HCT116 (cell line): ENCODE results near the gene TMEM165. TPM values are rescaled to one million over a fixed set of nuclear protein-coding genes. Genes with fewer than 3 reads are reported as not detected.

Source experiments
- ATAC-seq: fragments of 200-7000 bp; cut with Tn5 transposase; 2 replicates; pipeline ENCODE4 v1.9.1; 2020; ENCODE audit warnings: mild to moderate bottlenecking, moderate library complexity
- BruUV-seq: library from RNA; stranded (reverse); fragments of 400-500 nt; replicated peaks from 2 replicates; lab custom pipeline; 2021; lab: Mats Ljungman, UMichigan
- CTCF ChIA-PET: fragments of 300-600 bp; sonication (Branson Sonifier 250); formaldehyde crosslinking; loops from one replicate; lab custom pipeline; 2021; ENCODE audit warnings: antibody characterized with exemption; lab: Charles Lee
- POLR2A ChIA-PET: fragments of 300-600, 350-600 bp; sonication (Branson Sonifier 250); formaldehyde crosslinking; loops from one replicate; lab custom pipeline; 2021; ENCODE audit warnings: antibody characterized with exemption; lab: Charles Lee
- RAD21 ChIA-PET, 2 experiments: fragments of 300-600 bp; sonication (Branson Sonifier 250); formaldehyde crosslinking; loops; one replicate each; lab custom pipeline; 2023; ENCODE audit warnings: low total read pairs in 2 of 2; ENCODE audit not compliant: uncharacterized antibody in 2 of 2, unreplicated experiment in 2 of 2, low non-redundant PET in 1 of 2; lab: Charles Lee
- DNase-seq: peaks from one replicate; pipeline ENCODE4 v3.0.0-alpha.2; 2010; ENCODE audit warnings: low read depth, low spot score
- H2AFZ ChIP-seq: fragments of 200-600 bp; shearing (Covaris generic), sonication (generic); 2 replicates; pipeline ENCODE4 v1.6.1; 2017; ENCODE audit warnings: low read depth, mixed run types, mixed read lengths, antibody characterized with exemption, low read length; ENCODE audit not compliant: poor library complexity, severe bottlenecking
- H3K27ac ChIP-seq: 2 replicates; pipeline ENCODE4 v1.5.1; 2012; ENCODE audit warnings: low read depth, low read length
- H3K27me3 ChIP-seq: fragments of 200-600 bp; sonication (generic); 2 replicates; pipeline ENCODE4 v1.6.1; 2016; ENCODE audit warnings: mixed run types, low read length, mixed read lengths; ENCODE audit not compliant: insufficient read depth
- H3K36me3 ChIP-seq, 2 experiments: fragments of 200-500 bp in 1 of 2; fragments of 200-600 bp in 1 of 2; sonication (Bioruptor generic) in 1 of 2; sonication (generic) in 1 of 2; 2 replicates each; pipeline versions ENCODE4 v1.5.1 to v1.6.1; 2014 to 2016; ENCODE audit warnings: low read length in 2 of 2, inconsistent platforms in 1 of 2, mixed read lengths in 1 of 2, mixed run types in 1 of 2; ENCODE audit not compliant: insufficient read depth in 2 of 2, control insufficient read depth in 1 of 2
- H3K4me1 ChIP-seq, 2 experiments: fragments of 200-600 bp in 1 of 2; sonication (generic) in 1 of 2; 2 replicates each; pipeline versions ENCODE4 v1.5.1 to v1.6.1; 2012 to 2017; ENCODE audit warnings: low read length in 2 of 2, inconsistent platforms in 1 of 2, mild to moderate bottlenecking in 1 of 2, mixed read lengths in 1 of 2, mixed run types in 1 of 2, moderate library complexity in 1 of 2; ENCODE audit not compliant: insufficient read depth in 2 of 2, control insufficient read depth in 1 of 2
- H3K4me2 ChIP-seq: fragments of 200-600 bp; sonication (generic); 2 replicates; pipeline ENCODE4 v1.6.1; 2017; ENCODE audit warnings: mixed run types, low read length, mixed read lengths
- H3K4me3 ChIP-seq, 2 experiments: fragments of 200-600 bp in 1 of 2; sonication (generic) in 1 of 2; replicated peaks in 1 of 2; 2 replicates each; pipeline ENCODE4 v1.5.1; 2011 to 2016; ENCODE audit warnings: low read length in 2 of 2, control low read depth in 1 of 2, low read depth in 1 of 2, mild to moderate bottlenecking in 1 of 2, mixed read lengths in 1 of 2, mixed run types in 1 of 2
- H3K79me2 ChIP-seq: fragments of 200-600 bp; sonication (generic); 2 replicates; pipeline ENCODE4 v1.6.1; 2017; ENCODE audit warnings: mild to moderate bottlenecking, mixed run types, low read length, moderate library complexity, mixed read lengths; ENCODE audit not compliant: insufficient read depth
- H3K9ac ChIP-seq: fragments of 200-600 bp; sonication (generic); 2 replicates; pipeline ENCODE4 v1.6.1; 2016; ENCODE audit warnings: low read length, mixed read lengths
- H3K9me2 ChIP-seq: fragments of 200-600 bp; sonication (generic), shearing (Covaris generic); 2 replicates; pipeline ENCODE4 v1.6.1; 2017; ENCODE audit warnings: mixed run types, mild to moderate bottlenecking, moderate library complexity; ENCODE audit not compliant: insufficient read depth
- H3K9me3 ChIP-seq, 2 experiments: fragments of 200-500 bp in 1 of 2; fragments of 200-600 bp in 1 of 2; sonication (Bioruptor generic) in 1 of 2; sonication (generic) in 1 of 2; 2 replicates each; pipeline ENCODE4 v1.6.1; 2014 to 2017; ENCODE audit warnings: low read length in 2 of 2, mixed read lengths in 2 of 2, inconsistent platforms in 1 of 2, low read depth in 1 of 2, mild to moderate bottlenecking in 1 of 2, mixed run types in 1 of 2, moderate library complexity in 1 of 2; ENCODE audit not compliant: control insufficient read depth in 1 of 2, insufficient read depth in 1 of 2
- H4K20me1 ChIP-seq: fragments of 200-600 bp; sonication (generic), shearing (Covaris generic); 2 replicates; pipeline ENCODE4 v1.6.1; 2017; ENCODE audit warnings: mixed run types, mild to moderate bottlenecking, moderate library complexity; ENCODE audit not compliant: insufficient read depth
- CTCF ChIP-seq, 3 experiments: fragments of 200-600 bp in 1 of 3; sonication (generic) in 1 of 3; IDR thresholded peaks in 2 of 3; conservative IDR thresholded peaks in 1 of 3; 2 replicates each; pipeline ENCODE4 v1.5.1; 2012 to 2017; ENCODE audit warnings: low read depth in 2 of 3, low read length in 2 of 3, antibody characterized with exemption in 1 of 3, borderline replicate concordance in 1 of 3, control low read depth in 1 of 3, mild to moderate bottlenecking in 1 of 3, mixed read lengths in 1 of 3, mixed run types in 1 of 3, moderate library complexity in 1 of 3; ENCODE audit not compliant: insufficient read depth in 1 of 3
- EGR1 ChIP-seq: IDR thresholded peaks from 2 replicates; pipeline ENCODE4 v1.6.1; 2012; ENCODE audit warnings: low read depth
- EZH2 ChIP-seq: fragments of 200-600 bp; sonication (generic); IDR thresholded peaks from 2 replicates; pipeline ENCODE4 v1.6.1; 2017; ENCODE audit warnings: antibody characterized with exemption, mixed run types
- FOSL1 ChIP-seq: IDR thresholded peaks from 2 replicates; pipeline ENCODE4 v1.6.1; 2012; ENCODE audit warnings: low read depth
- JUND ChIP-seq: IDR thresholded peaks from 2 replicates; pipeline ENCODE4 v1.6.1; 2012
- MAX ChIP-seq: IDR thresholded peaks from 2 replicates; pipeline ENCODE4 v1.6.1; 2012
- POLR2A ChIP-seq: IDR thresholded peaks from 2 replicates; pipeline ENCODE4 v1.7.0; 2011; ENCODE audit warnings: borderline replicate concordance; ENCODE audit not compliant: insufficient read depth, insufficient read length; ENCODE audit errors: extremely low read depth
- RAD21 ChIP-seq: IDR thresholded peaks from 2 replicates; pipeline ENCODE4 v1.6.1; 2012; ENCODE audit warnings: low read depth, mild to moderate bottlenecking
- SP1 ChIP-seq: IDR thresholded peaks from 2 replicates; pipeline ENCODE4 v1.6.1; 2012; ENCODE audit warnings: low read depth
- SRF ChIP-seq: IDR thresholded peaks from 2 replicates; pipeline ENCODE4 v1.6.1; 2012; ENCODE audit warnings: low read depth
- TCF7L2 ChIP-seq: IDR thresholded peaks from 2 replicates; pipeline ENCODE4 v1.7.0; 2011; ENCODE audit warnings: borderline replicate concordance, inconsistent platforms; ENCODE audit not compliant: insufficient read depth, insufficient read length; ENCODE audit errors: extremely low read depth
- ZBTB33 ChIP-seq: IDR thresholded peaks from 2 replicates; pipeline ENCODE4 v1.6.1; 2011; ENCODE audit warnings: mild to moderate bottlenecking, low read length, moderate library complexity; ENCODE audit not compliant: insufficient replicate concordance; ENCODE audit errors: extremely low read depth
- ZFX ChIP-seq: fragments of 450-650 bp; IDR thresholded peaks from 2 replicates; pipeline ENCODE4 v1.6.1; 2017
- ZNF274 ChIP-seq: fragments of 200-500 bp; sonication (Bioruptor generic); IDR thresholded peaks from 2 replicates; pipeline ENCODE4 v1.6.1; 2014; ENCODE audit warnings: mild to moderate bottlenecking, low read depth, low read length, inconsistent platforms
- intact Hi-C: fragments of 100-400 bp; cut with micrococcal nuclease; formaldehyde crosslinking; loops from 2 replicates; pipeline ENCODE4 v1.10.0; 2022
- total RNA-seq: library from RNA; stranded (reverse); gene quantifications from one replicate; pipeline ENCODE4 v1.2.1, GENCODE V29; 2021; ENCODE audit not compliant: unreplicated experiment

The TMEM165 gene
- total RNA-seq, 1 experiment from 2014 or later: 60.7 TPM

- no TSS peak for BruUV-seq
- no peak for ATAC-seq
- Histone ChIP-seq H3K4me3 (no peak overlapping the region), H3K79me2 (no peaks in the 10 kb centered on the region), H3K9me2 (no peaks in the 10 kb centered on the region), H3K27me3 (no peaks in the 10 kb centered on the region), H3K4me2 (no peak overlapping the region), H4K20me1 (no peaks in the 10 kb centered on the region), H3K9ac (no peak overlapping the region), H2AFZ (no peak overlapping the region), H3K4me1 (0 out of 4 replicates have a peak, but pooled peaks cover 0 to 3% of the 10 kb centered on the region in 2 experiments), H3K27ac (no peak overlapping the region), H3K9me3 (no peaks in the 10 kb centered on the region), H3K36me3 (peaks cover 2 to 21% of the 10 kb centered on the region in 2 experiments; a peak in 2 of 4 replicates)
- TF ChIP-seq MAX: no peak
- TF ChIP-seq RAD21: no peak
- TF ChIP-seq SP1: no peak
- no peak for TF ChIP-seq ZBTB33
- no peak for TF ChIP-seq CTCF (IDR thresholded peaks at IDR 0.05 in 2 of 3, conservative IDR thresholded peaks at IDR 0.05 in 1 of 3; ENCODE audit: borderline replicate concordance in 1 of 3, insufficient read depth in 1 of 3, low read depth in 2 of 3, low read length in 2 of 3)
- no peak for TF ChIP-seq SRF
- TF ChIP-seq ZFX: no peak
- TF ChIP-seq TCF7L2: no peak
- TF ChIP-seq JUND: no peak
- no peak for TF ChIP-seq FOSL1
- TF ChIP-seq POLR2A: no peak
- TF ChIP-seq ZNF274: no peak
- TF ChIP-seq EZH2: no peak
- no peak for TF ChIP-seq EGR1
- POLR2A ChIA-PET: no interaction called here
- intact Hi-C loops: no loop called here
- DNase-seq: no peak
- CTCF ChIA-PET: no interaction called here
- RAD21 ChIA-PET: no interaction called here
Measured at GRCh38 chr4:55466001-55466400, 70.2 kb downstream of the TMEM165 start.
